Stimulated activated CD4-positive, alpha-beta T cell treated with anti-CD3 and anti-CD28 coated beads, Interleukin-2, amount 100 ng/mL, for 24 hours (primary cell): ENCODE measurements around the gene MCHR1.
"Not testable (repeated sequence)": the region's sequence is repeated elsewhere in the genome, so short reads cannot be mapped to it uniquely, and the experiment has no call there.

Experiments used
- DNase-seq, 2 donors: peaks; one replicate each; pipeline ENCODE4 v3.0.0-alpha.2; 2020

MCHR1 gene

GRCh38 chr22:40679249-40679963, at the start of gene MCHR1:
MCHR1 (plus strand) TSS chr22:40679484; CDS start chr22:40679653, 169 bp downstream.
- DNase-seq = no peak

- DNase-seq = no peak
Measured at GRCh38 chr22:40631925-40632324, 47.4 kb upstream of the MCHR1 start.

- DNase-seq = no peak
Measured at GRCh38 chr22:40633036-40633435, 46.2 kb upstream of the MCHR1 start.

- DNase-seq = no peak
Measured at GRCh38 chr22:40634119-40634903, 45.0 kb upstream of the MCHR1 start.

GRCh38 chr22:40635043-40635939, 44.0 kb upstream of the MCHR1 start:
- DNase-seq = no peak

GRCh38 chr22:40635940-40636379, 43.3 kb upstream of the MCHR1 start:
- peak in 1 of 2 donors; percentile 25 for DNase-seq

- peak; percentile 99 to 100 for DNase-seq
Measured at GRCh38 chr22:40636380-40637182, 42.7 kb upstream of the MCHR1 start, which contains the start of gene MRTFA. MRTFA (minus strand) TSS chr22:40636719.

GRCh38 chr22:40637183-40638150, 41.8 kb upstream of the MCHR1 start:
- peak; percentile 68 to 75 for DNase-seq

- DNase-seq = no peak
Measured at GRCh38 chr22:40638261-40638660, 41.0 kb upstream of the MCHR1 start.

GRCh38 chr22:40641269-40641668, 38.0 kb upstream of the MCHR1 start:
- no peak for DNase-seq

- no peak for DNase-seq
Measured at GRCh38 chr22:40642316-40642715, 37.0 kb upstream of the MCHR1 start.

GRCh38 chr22:40645579-40646197, 33.6 kb upstream of the MCHR1 start:
- no peak for DNase-seq

- DNase-seq = no peak
Measured at GRCh38 chr22:40648386-40648785, 30.9 kb upstream of the MCHR1 start.

GRCh38 chr22:40651057-40651456, 28.2 kb upstream of the MCHR1 start:
- no peak for DNase-seq

- peak; percentile 84 to 90 for DNase-seq
Measured at GRCh38 chr22:40651563-40652501, 27.5 kb upstream of the MCHR1 start.

GRCh38 chr22:40653361-40653760, 25.9 kb upstream of the MCHR1 start:
- DNase-seq = no peak

GRCh38 chr22:40654522-40655167, 24.6 kb upstream of the MCHR1 start:
- DNase-seq = no peak

- not testable (repeated sequence) for DNase-seq
Measured at GRCh38 chr22:40655941-40656340, 23.3 kb upstream of the MCHR1 start.

- DNase-seq = not testable (repeated sequence)
Measured at GRCh38 chr22:40656651-40657050, 22.6 kb upstream of the MCHR1 start.
